ENCODE measurements around the gene GNG13.

The GNG13 gene

DNA sequence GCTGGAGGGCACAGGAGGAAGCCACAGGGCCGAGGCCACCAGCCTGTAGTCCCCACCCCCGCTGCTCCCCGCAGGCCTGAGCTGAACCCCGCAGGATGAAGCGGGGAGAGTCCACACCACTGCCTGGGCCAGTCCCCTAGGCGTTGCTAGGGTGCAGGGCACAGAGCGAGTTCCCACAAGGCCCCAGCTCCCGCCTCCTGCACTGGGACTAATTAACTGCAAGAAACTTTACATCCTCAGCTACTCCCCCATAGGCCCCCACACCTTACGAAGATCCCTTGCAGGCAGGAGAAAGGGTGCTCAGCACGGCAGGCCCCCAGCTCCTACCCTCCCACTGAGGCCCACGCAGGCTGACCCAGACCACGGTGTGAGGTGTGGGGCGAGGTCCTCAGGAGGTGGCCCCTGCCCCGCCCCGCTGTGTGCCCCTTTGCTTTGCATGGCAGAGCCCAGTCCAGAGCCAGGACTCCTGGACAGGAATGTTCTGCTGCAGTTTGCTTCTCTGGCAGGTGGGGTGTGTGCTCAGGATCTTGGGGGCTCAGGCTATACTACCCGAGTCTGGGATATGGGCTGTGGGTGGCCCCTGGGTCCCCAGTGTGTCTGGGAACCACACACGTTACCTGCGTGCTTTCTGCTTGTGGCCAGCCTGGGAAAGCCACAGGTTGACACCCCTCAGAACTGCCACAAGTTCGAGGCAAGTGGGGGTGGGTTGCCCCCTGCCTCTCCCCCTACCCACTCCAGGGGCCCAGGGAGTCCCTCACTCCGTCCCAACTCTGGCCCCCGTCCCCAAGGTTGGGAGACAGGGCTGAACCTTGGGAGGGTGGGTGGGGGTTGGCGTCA is 1.2 kb downstream of the GNG13 start:
- 80% methylated on average over 20 of the region's 22 CpGs for WGBS
- no peaks in the 10 kb centered on the region for H3K9me3 ChIP-seq (ENCODE audit: insufficient read depth, low read depth, low read length)

DNA sequence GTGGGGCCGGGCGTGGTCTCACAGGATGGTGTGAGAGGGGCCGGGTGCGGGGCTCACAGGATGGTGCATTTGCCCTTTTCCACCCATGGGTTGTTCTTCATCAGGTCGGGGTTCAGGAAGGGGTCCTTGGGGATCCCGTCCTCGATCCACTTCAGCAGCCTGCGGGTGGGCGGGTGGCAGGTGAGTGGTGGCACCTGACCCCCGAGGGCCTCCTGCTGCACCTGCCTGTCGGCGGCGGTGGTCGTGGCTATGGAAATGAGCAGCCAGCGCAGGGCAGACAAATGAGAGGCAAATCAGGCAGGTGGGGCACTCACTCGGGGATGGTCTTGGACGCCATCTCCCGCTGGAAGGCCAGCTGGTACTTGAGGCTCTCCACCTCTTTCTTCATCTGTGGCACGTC is 1.9 kb downstream of the GNG13 start:
- WGBS: 92% methylated on average over 19 of the region's 19 CpGs
- H3K27me3 ChIP-seq (ENCODE audit: insufficient read depth, low read length): peaks cover 36% of the 10 kb centered on the region
- peaks cover 14% of the 10 kb centered on the region; the same call in 1 of the 2 replicates for H3K36me3 ChIP-seq (ENCODE audit: insufficient read depth, low read length)
- no peaks in the 10 kb centered on the region for H3K9me3 ChIP-seq (ENCODE audit: insufficient read depth, low read depth, low read length)
- no peaks in the 10 kb centered on the region for H3K4me1 ChIP-seq (ENCODE audit: insufficient read depth, low read length)
- H3K9ac ChIP-seq (ENCODE audit: low read depth, low read length): no peak overlapping the region
- no peak overlapping the region for H3K27ac ChIP-seq (ENCODE audit: low read depth, low read length)
- no peak overlapping the region for H3K4me3 ChIP-seq (ENCODE audit: low read length)

More for the DNA sequence above, 1.2 kb downstream of the GNG13 start:
- H3K36me3 ChIP-seq (ENCODE audit: insufficient read depth, low read length): peaks cover 14% of the 10 kb centered on the region; the same call in 1 of the 2 replicates
- no peak overlapping the region; the same call in 1 of the 2 replicates for H3K9ac ChIP-seq (ENCODE audit: low read depth, low read length)
- H3K4me3 ChIP-seq (ENCODE audit: low read length): no peak overlapping the region
- H3K4me1 ChIP-seq (ENCODE audit: insufficient read depth, low read length): no peaks in the 10 kb centered on the region
- H3K27me3 ChIP-seq (ENCODE audit: insufficient read depth, low read length): peaks cover 42% of the 10 kb centered on the region
- H3K27ac ChIP-seq (ENCODE audit: low read depth, low read length): no peak overlapping the region

DNA sequence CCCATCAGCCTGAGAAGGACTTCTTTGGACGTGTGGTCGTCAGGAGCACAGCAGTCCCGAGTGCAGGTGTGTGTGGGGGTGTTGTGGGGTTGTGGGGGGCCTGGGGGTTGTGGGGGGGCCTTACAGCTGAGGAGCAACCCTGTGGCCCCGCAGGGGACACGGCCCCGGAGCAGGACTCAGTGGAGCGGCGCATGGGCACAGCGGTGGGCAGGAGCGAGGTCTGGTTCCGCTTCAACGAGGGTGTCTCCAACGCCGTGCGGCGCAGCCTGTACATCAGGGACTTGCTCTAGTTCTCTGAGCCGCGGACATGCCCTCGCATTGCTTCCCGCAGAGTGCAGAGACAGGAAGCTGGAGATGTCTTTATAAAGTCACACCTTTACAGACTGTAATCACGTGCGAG is 2.8 kb downstream of the GNG13 start:
- Histone ChIP-seq H3K9me3 (ENCODE audit: insufficient read depth, low read depth, low read length) (no peaks in the 10 kb centered on the region), H3K27me3 (ENCODE audit: insufficient read depth, low read length) (peaks cover 27% of the 10 kb centered on the region), H3K4me3 (ENCODE audit: low read length) (no peak overlapping the region), H3K4me1 (ENCODE audit: insufficient read depth, low read length) (no peaks in the 10 kb centered on the region), H3K9ac (ENCODE audit: low read depth, low read length) (no peak overlapping the region), H3K27ac (ENCODE audit: low read depth, low read length) (no peak overlapping the region), H3K36me3 (ENCODE audit: insufficient read depth, low read length) (peaks cover 21% of the 10 kb centered on the region)
- WGBS: 96% methylated on average over 20 of the region's 22 CpGs

DNA sequence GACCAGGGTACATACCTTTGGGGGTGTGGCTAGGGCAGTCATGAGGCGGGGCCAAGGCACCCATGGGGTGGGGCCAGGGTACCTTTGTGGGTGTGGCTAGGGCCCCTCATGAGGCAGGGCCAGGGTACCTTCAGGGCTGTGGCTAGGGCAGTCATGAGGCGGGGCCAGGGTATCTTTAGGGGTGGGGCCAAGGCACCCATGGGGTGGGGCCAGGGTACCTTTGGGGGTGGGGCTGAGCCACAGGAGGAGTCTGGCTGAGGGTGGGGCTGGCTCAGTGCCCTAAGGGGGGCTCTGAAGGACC is 3.5 kb downstream of the GNG13 start:
- Histone ChIP-seq H3K9me3 (ENCODE audit: insufficient read depth, low read depth, low read length) (no peaks in the 10 kb centered on the region), H3K4me1 (ENCODE audit: insufficient read depth, low read length) (no peaks in the 10 kb centered on the region), H3K27me3 (ENCODE audit: insufficient read depth, low read length) (peaks cover 20% of the 10 kb centered on the region), H3K4me3 (ENCODE audit: low read length) (no peak overlapping the region), H3K36me3 (ENCODE audit: insufficient read depth, low read length) (peaks cover 27% of the 10 kb centered on the region), H3K9ac (ENCODE audit: low read depth, low read length) (no peak overlapping the region), H3K27ac (ENCODE audit: low read depth, low read length) (no peak overlapping the region)
- 86% methylated on average over 2 of the region's 2 CpGs for WGBS

DNA sequence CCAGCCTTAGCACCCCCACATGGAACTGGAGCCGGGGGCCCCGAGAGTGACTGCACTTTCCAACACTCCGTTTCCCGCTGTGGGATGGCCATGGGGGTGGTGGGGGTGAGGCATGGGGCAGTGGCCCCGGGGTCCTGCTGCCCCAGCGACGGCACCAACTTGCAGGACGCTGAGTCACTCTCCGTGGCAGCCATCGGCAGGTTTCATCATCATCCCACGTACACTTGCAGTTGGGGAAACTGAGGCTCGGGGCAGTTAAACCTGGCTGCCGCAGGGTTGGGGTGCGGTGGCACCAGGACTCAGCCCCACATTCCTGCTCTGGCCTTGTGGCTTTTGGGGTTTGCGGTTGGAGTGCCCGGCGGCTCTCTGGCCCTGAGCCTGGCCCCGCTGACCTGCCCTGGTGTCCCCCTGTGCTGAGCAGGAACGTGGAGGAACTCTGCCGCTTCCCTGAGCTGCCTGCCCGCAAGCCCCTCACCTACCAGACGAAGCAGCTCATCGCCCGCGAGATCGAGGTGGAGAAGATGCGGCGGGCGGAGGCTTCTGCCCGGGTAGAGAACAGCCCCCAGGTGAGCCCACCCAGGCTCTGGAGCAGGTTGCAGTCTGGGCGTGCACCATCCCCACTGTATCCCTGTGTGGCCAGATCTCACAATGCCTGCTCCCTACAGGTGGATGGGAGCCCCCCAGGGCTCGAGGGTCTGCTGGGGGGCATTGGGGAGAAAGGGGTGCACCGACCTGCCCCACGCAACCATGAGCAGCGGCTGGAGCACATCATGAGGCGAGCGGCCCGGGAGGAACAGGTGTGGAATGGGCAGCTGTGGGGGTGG is 4.0 kb downstream of the GNG13 start:
- H3K9ac ChIP-seq (ENCODE audit: low read depth, low read length): no peak overlapping the region
- peaks cover 33% of the 10 kb centered on the region for H3K36me3 ChIP-seq (ENCODE audit: insufficient read depth, low read length)
- no peaks in the 10 kb centered on the region for H3K4me1 ChIP-seq (ENCODE audit: insufficient read depth, low read length)

DNA sequence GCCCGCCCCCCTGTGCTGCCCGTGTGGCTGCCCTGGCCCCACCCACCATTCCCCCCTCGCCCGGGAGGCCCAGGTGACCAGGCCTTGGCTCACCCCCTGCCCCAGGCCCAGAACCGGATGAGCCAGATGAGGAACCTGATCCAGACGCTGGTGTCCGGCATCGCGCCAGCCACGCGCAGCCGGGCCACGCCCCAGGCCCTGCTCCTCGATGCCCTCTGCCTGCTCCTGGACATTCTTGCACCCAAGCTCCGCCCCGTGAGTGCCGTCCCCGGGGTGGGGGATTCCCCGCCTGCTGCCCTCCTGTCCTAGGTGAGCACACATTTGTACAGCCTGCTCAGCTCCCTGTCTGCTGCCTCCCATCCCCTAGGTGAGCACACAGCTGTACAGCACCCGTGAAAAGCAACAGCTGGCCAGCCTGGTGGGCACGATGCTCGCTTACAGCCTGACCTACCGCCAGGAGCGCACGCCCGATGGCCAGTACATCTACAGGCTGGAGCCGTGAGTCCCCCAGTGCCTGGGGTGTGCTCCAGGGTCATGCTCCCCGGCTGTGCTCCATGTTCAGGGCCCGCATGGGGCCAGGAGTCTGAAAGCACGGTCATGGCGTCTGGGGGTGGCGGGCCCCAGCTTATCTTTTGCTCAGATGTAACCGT is 4.8 kb downstream of the GNG13 start:
- H3K4me3 ChIP-seq (ENCODE audit: low read length): no peak overlapping the region
- H3K4me1 ChIP-seq (ENCODE audit: insufficient read depth, low read length): no peaks in the 10 kb centered on the region
- H3K9ac ChIP-seq (ENCODE audit: low read depth, low read length): no peak overlapping the region
- H3K27ac ChIP-seq (ENCODE audit: low read depth, low read length): no peak overlapping the region
- peaks cover 7% of the 10 kb centered on the region; the same call in 1 of the 2 replicates for H3K27me3 ChIP-seq (ENCODE audit: insufficient read depth, low read length)
- WGBS: 93% methylated on average over 32 of the region's 33 CpGs
- H3K36me3 ChIP-seq (ENCODE audit: insufficient read depth, low read length): peaks cover 41% of the 10 kb centered on the region
- no peaks in the 10 kb centered on the region for H3K9me3 ChIP-seq (ENCODE audit: insufficient read depth, low read depth, low read length)

More for the DNA sequence above, 4.0 kb downstream of the GNG13 start:
- Histone ChIP-seq H3K27ac (ENCODE audit: low read depth, low read length) (no peak overlapping the region), H3K27me3 (ENCODE audit: insufficient read depth, low read length) (peaks cover 15% of the 10 kb centered on the region), H3K4me3 (ENCODE audit: low read length) (no peak overlapping the region), H3K9me3 (ENCODE audit: insufficient read depth, low read depth, low read length) (no peaks in the 10 kb centered on the region)
- WGBS: 94% methylated on average over 38 of the region's 38 CpGs

DNA sequence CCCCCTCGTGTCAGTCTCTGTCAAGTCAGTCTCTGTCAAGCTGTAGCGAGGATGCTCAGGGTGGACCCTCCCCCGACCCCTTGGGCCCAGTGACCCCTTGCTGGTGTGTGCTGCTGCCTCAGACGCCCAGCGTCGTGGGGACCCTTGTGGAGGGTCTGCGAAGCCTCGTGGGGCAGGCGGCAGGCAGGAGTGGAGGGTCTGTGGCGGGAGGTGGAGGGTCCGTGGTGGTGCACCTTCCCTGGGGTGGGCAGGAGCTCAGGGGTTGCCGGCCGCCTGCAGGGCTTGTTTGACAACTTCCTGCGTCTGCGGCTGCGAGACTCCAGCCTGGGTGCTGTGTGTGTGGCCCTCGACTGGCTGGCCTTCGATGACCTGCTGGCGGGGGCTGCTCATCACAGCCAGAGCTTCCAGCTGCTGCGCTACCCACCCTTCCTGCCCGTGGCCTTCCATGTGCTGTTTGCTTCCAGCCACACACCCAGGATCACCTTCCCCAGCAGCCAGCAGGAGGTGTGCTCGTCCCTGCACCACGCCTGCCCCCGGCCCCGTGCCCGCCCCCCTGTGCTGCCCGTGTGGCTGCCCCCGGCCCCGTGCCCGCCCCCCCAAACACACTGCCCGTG is 5.6 kb downstream of the GNG13 start:
- Histone ChIP-seq H3K27ac (ENCODE audit: low read depth, low read length) (no peak overlapping the region), H3K4me3 (ENCODE audit: low read length) (no peak overlapping the region), H3K9me3 (ENCODE audit: insufficient read depth, low read depth, low read length) (no peaks in the 10 kb centered on the region), H3K27me3 (ENCODE audit: insufficient read depth, low read length) (peaks cover 2% of the 10 kb centered on the region; the same call in 1 of the 2 replicates), H3K36me3 (ENCODE audit: insufficient read depth, low read length) (peaks cover 47% of the 10 kb centered on the region), H3K9ac (ENCODE audit: low read depth, low read length) (no peak overlapping the region), H3K4me1 (ENCODE audit: insufficient read depth, low read length) (no peaks in the 10 kb centered on the region)
- WGBS: 93% methylated on average over 22 of the region's 31 CpGs

DNA sequence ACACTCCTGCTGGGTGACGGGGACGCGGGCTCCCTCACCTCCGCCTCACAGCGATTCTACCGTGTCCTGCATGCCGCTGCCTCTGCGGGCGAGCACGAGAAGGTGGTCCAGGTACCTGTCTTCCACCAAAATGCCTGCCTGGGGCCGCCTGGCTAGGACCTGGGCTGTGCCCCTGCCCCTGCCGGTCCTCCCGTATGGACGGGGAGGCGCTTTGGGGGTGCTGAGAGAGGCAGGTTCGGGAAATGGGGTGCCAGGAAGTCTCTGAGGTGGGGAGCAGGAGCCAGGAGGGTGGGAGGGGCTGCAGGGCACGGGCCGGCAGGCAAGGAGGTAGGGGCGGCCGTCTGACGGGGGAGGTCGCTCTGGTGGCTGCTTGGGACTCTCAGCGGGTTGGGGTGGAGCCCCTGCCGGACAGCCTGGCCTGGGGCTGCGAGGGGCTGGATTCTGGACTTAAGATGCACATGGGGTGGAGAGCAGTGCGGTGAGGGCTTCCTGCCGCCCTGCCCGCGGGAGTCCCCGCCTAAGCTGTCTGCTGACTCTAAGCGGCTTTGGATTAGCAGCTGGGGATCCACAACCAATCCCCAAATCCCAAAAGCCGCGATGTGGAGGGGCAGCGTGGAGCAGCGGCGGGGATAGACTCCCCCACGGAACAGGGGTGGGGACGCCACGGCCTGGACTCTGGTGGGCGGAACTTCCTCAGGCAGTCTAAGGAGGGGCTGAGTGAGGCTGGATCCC is 6.3 kb downstream of the GNG13 start:
- H3K9ac ChIP-seq (ENCODE audit: low read depth, low read length): no peak overlapping the region
- H3K4me1 ChIP-seq (ENCODE audit: insufficient read depth, low read length): no peaks in the 10 kb centered on the region
- H3K36me3 ChIP-seq (ENCODE audit: insufficient read depth, low read length): peaks cover 52% of the 10 kb centered on the region
- no peak overlapping the region for H3K4me3 ChIP-seq (ENCODE audit: low read length)
- WGBS: 94% methylated on average over 40 of the region's 40 CpGs
- no peaks in the 10 kb centered on the region for H3K9me3 ChIP-seq (ENCODE audit: insufficient read depth, low read depth, low read length)
- H3K27me3 ChIP-seq (ENCODE audit: insufficient read depth, low read length): no peaks in the 10 kb centered on the region
- H3K27ac ChIP-seq (ENCODE audit: low read depth, low read length): no peak overlapping the region

DNA sequence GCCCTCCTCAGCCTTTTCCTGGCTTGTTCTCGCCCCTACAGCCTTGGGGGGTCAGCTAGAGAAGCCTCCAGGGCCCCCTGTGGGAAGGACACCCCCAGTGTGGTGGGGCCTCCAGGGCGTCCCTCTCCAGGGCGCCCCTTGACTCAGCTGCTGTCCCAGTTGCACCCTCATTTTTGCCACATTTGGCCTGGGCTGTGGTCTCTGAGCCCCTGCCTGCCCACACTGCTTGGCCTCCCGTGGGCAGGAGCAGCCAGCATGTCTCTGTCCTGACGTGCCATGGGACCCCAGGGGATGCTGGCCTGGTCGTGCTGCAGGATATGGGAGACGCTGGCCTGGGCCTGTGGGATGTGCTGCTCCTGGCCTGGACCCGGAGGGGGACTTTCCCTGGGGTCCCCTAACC is 7.1 kb downstream of the GNG13 start:
- no peak overlapping the region for H3K27ac ChIP-seq (ENCODE audit: low read depth, low read length)
- no peaks in the 10 kb centered on the region for H3K4me1 ChIP-seq (ENCODE audit: insufficient read depth, low read length)
- 94% methylated on average over 8 of the region's 8 CpGs for WGBS
- H3K36me3 ChIP-seq (ENCODE audit: insufficient read depth, low read length): peaks cover 52% of the 10 kb centered on the region
- no peak overlapping the region for H3K9ac ChIP-seq (ENCODE audit: low read depth, low read length)
- no peaks in the 10 kb centered on the region for H3K9me3 ChIP-seq (ENCODE audit: insufficient read depth, low read depth, low read length)
- no peaks in the 10 kb centered on the region for H3K27me3 ChIP-seq (ENCODE audit: insufficient read depth, low read length)
- no peak overlapping the region for H3K4me3 ChIP-seq (ENCODE audit: low read length)

DNA sequence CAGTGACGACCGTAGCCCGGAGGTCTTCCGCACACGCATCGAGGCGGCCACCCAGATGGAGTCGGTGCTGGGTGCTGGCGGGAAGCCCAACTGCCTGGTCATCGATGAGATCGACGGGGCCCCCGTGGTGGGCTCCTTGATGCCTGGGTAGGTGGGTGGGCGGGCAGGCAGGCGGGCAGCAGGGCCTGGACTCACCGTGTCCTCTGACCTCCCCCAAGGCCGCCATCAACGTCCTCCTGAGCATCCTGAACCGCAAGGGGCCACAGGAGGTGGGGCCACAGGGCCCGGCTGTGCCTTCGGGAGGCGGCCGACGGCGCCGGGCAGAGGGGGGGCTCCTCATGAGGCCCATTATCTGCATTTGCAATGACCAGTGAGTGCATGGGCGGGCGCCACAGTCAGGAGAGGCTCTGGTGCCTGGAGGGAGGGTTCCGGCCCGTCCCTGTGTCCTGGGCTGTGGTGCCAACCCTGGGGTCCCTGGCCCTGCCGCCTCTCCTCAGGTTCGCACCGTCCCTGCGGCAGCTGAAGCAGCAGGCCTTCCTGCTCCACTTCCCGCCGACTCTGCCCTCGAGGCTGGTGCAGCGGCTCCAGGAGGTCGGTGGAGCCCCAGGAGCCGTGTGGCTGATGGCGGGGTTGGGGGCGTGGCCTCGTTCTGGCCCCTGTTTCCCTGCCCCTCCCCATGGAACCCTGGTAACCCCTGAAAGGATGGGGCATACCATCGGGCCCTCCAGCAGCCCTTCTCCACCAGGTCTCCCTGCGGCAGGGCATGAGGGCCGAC is 8.1 kb downstream of the GNG13 start:
- WGBS: 96% methylated on average over 46 of the region's 46 CpGs
- H3K4me3 ChIP-seq (ENCODE audit: low read length): no peak overlapping the region
- peaks cover 50% of the 10 kb centered on the region for H3K36me3 ChIP-seq (ENCODE audit: insufficient read depth, low read length)

More for the DNA sequence above, 8.1 kb downstream of the GNG13 start:
- Histone ChIP-seq H3K9me3 (ENCODE audit: insufficient read depth, low read depth, low read length) (no peaks in the 10 kb centered on the region), H3K27me3 (ENCODE audit: insufficient read depth, low read length) (no peaks in the 10 kb centered on the region), H3K4me1 (ENCODE audit: insufficient read depth, low read length) (no peaks in the 10 kb centered on the region), H3K9ac (ENCODE audit: low read depth, low read length) (no peak overlapping the region), H3K27ac (ENCODE audit: low read depth, low read length) (no peak overlapping the region)

Data from HUES64 (cell line).